ENCODE measurements around the gene JARID2. TPM values are rescaled to one million over a fixed set of nuclear protein-coding genes. Genes with fewer than 3 reads are reported as not detected.

Gene JARID2
- total and polyA plus RNA-seq, 9 of the 15 experiments (the other 6 are each of a cell fraction or from before 2014, with no cell fraction given) = 5.0 to 29.0 (median 15.6) TPM

DNA sequence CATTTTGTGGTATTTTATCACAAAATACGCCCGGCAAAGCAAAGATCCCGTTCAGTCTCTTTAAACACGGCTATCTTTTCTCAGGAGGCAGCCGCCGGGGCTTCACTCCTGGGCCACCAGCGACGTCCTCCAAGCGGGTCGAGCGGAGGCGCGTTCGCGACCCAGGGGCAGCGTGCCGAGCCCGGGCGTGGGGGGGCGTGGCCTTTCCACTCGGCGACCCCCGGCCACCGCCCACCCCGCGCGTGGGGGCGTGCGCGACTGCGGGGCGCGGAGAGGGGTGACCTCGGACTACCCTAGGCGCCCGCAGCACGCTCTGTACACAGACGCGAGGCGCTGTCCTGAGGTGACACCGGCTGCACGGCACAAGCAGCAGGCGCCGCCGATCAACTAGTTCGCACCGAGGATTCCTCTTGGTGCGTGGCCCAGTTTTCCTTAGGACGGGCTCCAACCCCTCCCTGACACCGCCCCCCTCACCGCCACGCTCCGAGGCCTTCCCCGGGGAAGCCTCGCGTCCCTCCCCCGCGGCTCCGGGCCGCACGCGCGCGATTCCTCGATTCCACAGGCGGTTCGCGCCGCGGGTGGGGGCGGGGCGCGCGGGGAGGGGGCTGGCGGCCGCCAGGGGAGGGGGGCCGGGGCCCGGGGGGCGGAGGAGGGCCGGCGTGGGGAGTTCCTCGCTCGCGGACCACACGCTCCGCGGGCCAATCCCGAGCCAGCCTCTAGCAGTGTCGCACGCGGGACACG is 1.1 kb upstream of the JARID2 start (continued):
- no peak for TF ChIP-seq CTCF (IDR thresholded peaks at IDR 0.05 in 2 of 3, conservative IDR thresholded peaks at IDR 0.05 in 1 of 3; ENCODE audit: insufficient read depth in 2 of 3, low read depth in 1 of 3, low read length in 3 of 3)
- no peak for TF ChIP-seq STAT5A (IDR thresholded peaks at IDR 0.05; ENCODE audit: borderline replicate concordance, low read length)
- TF ChIP-seq GATAD2A (IDR thresholded peaks at IDR 0.05) = peak; percentile 94
- TF ChIP-seq ZBTB7A (IDR thresholded peaks at IDR 0.05; ENCODE audit: borderline replicate concordance, control insufficient read depth, low read depth, low read length) = peak; percentile 97
- no peak for TF ChIP-seq ZNF347 (CRISPR knock-in tag; IDR thresholded peaks at IDR 0.05; ENCODE audit: low read depth)
- no peak for TF ChIP-seq ZNF444 (CRISPR knock-in tag; IDR thresholded peaks at IDR 0.05)
- TF ChIP-seq ELF4 (CRISPR knock-in tag; IDR thresholded peaks at IDR 0.05) = no peak
- no peak for TF ChIP-seq MBD1 (CRISPR knock-in tag; IDR thresholded peaks at IDR 0.05)
- no peak; the same call in 1 of the 2 replicates for TF ChIP-seq ZKSCAN8 (CRISPR knock-in tag; IDR thresholded peaks at IDR 0.05)
- TF ChIP-seq POLR2G (IDR thresholded peaks at IDR 0.05; ENCODE audit: low read depth, low read length) = peak; percentile 92
- TF ChIP-seq YY1 (IDR thresholded peaks at IDR 0.05; ENCODE audit: borderline replicate concordance in 1 of 3, control insufficient read depth in 1 of 3, extremely low read depth in 1 of 3, insufficient read depth in 3 of 3, insufficient read length in 1 of 3, insufficient replicate concordance in 2 of 3, low read depth in 1 of 3, low read length in 2 of 3) = peak in 1 of 3 experiments; percentile 19
- no peak; a peak in 1 of 4 replicates for TF ChIP-seq RCOR1 (IDR thresholded peaks at IDR 0.05; ENCODE audit: borderline replicate concordance in 1 of 2, low read depth in 2 of 2, low read length in 2 of 2)
- peak; percentile 69; the same call in 1 of the 2 replicates for TF ChIP-seq POLR2AphosphoS5 (IDR thresholded peaks at IDR 0.05; ENCODE audit: control insufficient read depth, insufficient read depth, low read depth, low read length)
- no peak for TF ChIP-seq ILK (tag; IDR thresholded peaks at IDR 0.05; ENCODE audit: borderline replicate concordance, low read depth)
- TF ChIP-seq PURB (CRISPR knock-in tag; IDR thresholded peaks at IDR 0.05; ENCODE audit: low read depth) = no peak
- no peak for TF ChIP-seq HMG20B (CRISPR knock-in tag; IDR thresholded peaks at IDR 0.05)
- no peak for TF ChIP-seq RBM25 (IDR thresholded peaks at IDR 0.05; ENCODE audit: low read depth, low read length, severe bottlenecking)
- peak in 1 of 2 experiments; percentile 14; a peak in 1 of 3 replicates for TF ChIP-seq CBX3 (IDR thresholded peaks at IDR 0.05; ENCODE audit: borderline replicate concordance in 1 of 2, low read length in 2 of 2)
- no peak for TF ChIP-seq MYBL2 (IDR thresholded peaks at IDR 0.05; ENCODE audit: low read depth)
- no peak for TF ChIP-seq MYBL2 (CRISPR knock-in tag; IDR thresholded peaks at IDR 0.05; ENCODE audit: borderline replicate concordance)
- TF ChIP-seq, protein P1, sequence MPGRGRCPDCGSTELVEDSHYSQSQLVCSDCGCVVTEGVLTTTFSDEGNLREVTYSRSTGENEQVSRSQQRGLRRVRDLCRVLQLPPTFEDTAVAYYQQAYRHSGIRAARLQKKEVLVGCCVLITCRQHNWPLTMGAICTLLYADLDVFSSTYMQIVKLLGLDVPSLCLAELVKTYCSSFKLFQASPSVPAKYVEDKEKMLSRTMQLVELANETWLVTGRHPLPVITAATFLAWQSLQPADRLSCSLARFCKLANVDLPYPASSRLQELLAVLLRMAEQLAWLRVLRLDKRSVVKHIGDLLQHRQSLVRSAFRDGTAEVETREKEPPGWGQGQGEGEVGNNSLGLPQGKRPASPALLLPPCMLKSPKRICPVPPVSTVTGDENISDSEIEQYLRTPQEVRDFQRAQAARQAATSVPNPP (IDR thresholded peaks at IDR 0.05; ENCODE audit: borderline replicate concordance, insufficient read depth, insufficient read length) = no peak
- TF ChIP-seq ZBTB17 (CRISPR knock-in tag; IDR thresholded peaks at IDR 0.05) = peak; percentile 89

Data from K562 (cell line).